ENCODE measurements around the gene DAPP1.

DNA sequence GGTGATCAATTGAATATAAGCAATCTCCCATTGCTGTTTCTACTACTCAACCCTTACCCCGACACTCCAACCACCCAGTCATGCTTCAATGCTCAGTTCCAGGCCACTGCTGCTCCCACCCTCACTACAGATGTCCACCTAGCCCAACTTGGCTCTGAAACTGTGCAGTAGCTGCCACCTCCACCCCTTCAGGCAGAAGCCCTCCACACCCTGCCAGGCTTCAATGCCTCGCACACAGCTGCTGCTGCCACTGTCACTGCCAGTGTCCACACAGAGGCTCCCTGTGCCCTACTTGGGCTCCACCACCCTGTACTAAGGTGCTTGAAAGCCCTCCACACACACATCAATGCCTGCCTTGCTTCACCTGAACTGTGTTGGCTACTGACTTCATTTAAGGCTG, 43.0 kb downstream of the DAPP1 start:
- TF ChIP-seq PATZ1 (CRISPR knock-in tag; IDR thresholded peaks at IDR 0.05; ENCODE audit: borderline replicate concordance) (no peak), TCF4 (CRISPR knock-in tag; IDR thresholded peaks at IDR 0.05; ENCODE audit: borderline replicate concordance) (no peak), CSDC2 (CRISPR knock-in tag; IDR thresholded peaks at IDR 0.05) (no peak), BACH2 (CRISPR knock-in tag; IDR thresholded peaks at IDR 0.05; ENCODE audit: borderline replicate concordance) (no peak), RARB (CRISPR knock-in tag; IDR thresholded peaks at IDR 0.05) (no peak), ARNTL (CRISPR knock-in tag; IDR thresholded peaks at IDR 0.05; ENCODE audit: borderline replicate concordance, low read depth) (no peak), CSRNP3 (CRISPR knock-in tag; IDR thresholded peaks at IDR 0.05) (no peak), ISL1 (CRISPR knock-in tag; IDR thresholded peaks at IDR 0.05) (no peak), ZNF565 (CRISPR knock-in tag; conservative IDR thresholded peaks at IDR 0.05; ENCODE audit: low read depth) (no peak), GLIS3 (CRISPR knock-in tag; IDR thresholded peaks at IDR 0.05) (no peak), CREB5 (CRISPR knock-in tag; IDR thresholded peaks at IDR 0.05; ENCODE audit: low read depth) (no peak)
